GM18907 (cell line): ENCODE results near the gene PCNP.
"Not testable (repeated sequence)": the region's sequence is repeated elsewhere in the genome, so short reads cannot be mapped to it uniquely, and the experiment has no call there.

Experiments
- ATAC-seq: cut with Tn5 transposase; IDR thresholded peaks from one replicate; pipeline ENCODE4 v1.9.1; 2021; ENCODE audit warnings: mild to moderate bottlenecking, moderate library complexity; ENCODE audit not compliant: unreplicated experiment

PCNP gene

GRCh38 chr3:101561630-101562328 is 12.2 kb upstream of the PCNP start, which contains the start of gene TRMT10C:
Gene TRMT10C, plus strand, starts transcription at chr3:101561868. Its CDS starts 2,914 bp downstream, at chr3:101564782.
- ATAC-seq: peak; percentile 99

GRCh38 chr3:101567528-101568317 is 6.3 kb upstream of the PCNP start:
- ATAC-seq: no peak

GRCh38 chr3:101571028-101571895 is 2.7 kb upstream of the PCNP start:
- no peak for ATAC-seq

- ATAC-seq: peak; percentile 57
These were observed 570 bp downstream of the PCNP start for GRCh38 chr3:101574388-101575112.

- ATAC-seq: no peak
These were observed 3.3 kb downstream of the PCNP start for GRCh38 chr3:101577286-101577685.

- no peak for ATAC-seq
These were observed 14.6 kb downstream of the PCNP start for GRCh38 chr3:101588616-101589015.

GRCh38 chr3:101591071-101591470 is 17.1 kb downstream of the PCNP start:
- no peak for ATAC-seq

- ATAC-seq: no peak
These were observed 28.8 kb downstream of the PCNP start for GRCh38 chr3:101602731-101603130.

GRCh38 chr3:101603184-101603583 is 29.2 kb downstream of the PCNP start:
- ATAC-seq: no peak

- not testable (repeated sequence) for ATAC-seq
These were observed 31.4 kb downstream of the PCNP start for GRCh38 chr3:101605398-101605797.

GRCh38 chr3:101611023-101611422 is 37.0 kb downstream of the PCNP start:
- peak; percentile 66 for ATAC-seq

- not testable (repeated sequence) for ATAC-seq
These were observed 39.0 kb downstream of the PCNP start for GRCh38 chr3:101613014-101613413.

- no peak for ATAC-seq
These were observed 41.5 kb downstream of the PCNP start for GRCh38 chr3:101615525-101615924.

- ATAC-seq: no peak
These were observed 43.5 kb downstream of the PCNP start for GRCh38 chr3:101617478-101617877.

- ATAC-seq: no peak
These were observed 44.7 kb downstream of the PCNP start for GRCh38 chr3:101618726-101619125.

- ATAC-seq: no peak
These were observed 45.8 kb downstream of the PCNP start for GRCh38 chr3:101619734-101620133.

- no peak for ATAC-seq
These were observed 49.7 kb downstream of the PCNP start for GRCh38 chr3:101623656-101624055.

GRCh38 chr3:101624857-101625256 is 50.9 kb downstream of the PCNP start:
- no peak for ATAC-seq

GRCh38 chr3:101625879-101626278 is 51.9 kb downstream of the PCNP start:
- no peak for ATAC-seq

- no peak for ATAC-seq
These were observed 55.2 kb downstream of the PCNP start for GRCh38 chr3:101629219-101629618.
